ENCODE measurements around the gene AKTIP.
"Not testable (repeated sequence)": the region's sequence is repeated elsewhere in the genome, so short reads cannot be mapped to it uniquely, and the experiment has no call there.

The AKTIP gene

GRCh38 chr16:53502331-53503269 lies at the start of gene AKTIP:
TSS of gene AKTIP (minus strand) at chr16:53503209. CDS start at chr16:53500259, 2,950 bp downstream.
- no peak for DNase-seq

GRCh38 chr16:53549970-53550690 lies 47.1 kb upstream of the AKTIP start:
- peak; percentile 54 for DNase-seq

GRCh38 chr16:53546988-53547391 lies 44.0 kb upstream of the AKTIP start:
- DNase-seq = no peak

- DNase-seq = peak; percentile 54
Observed at GRCh38 chr16:53545433-53545832, 42.4 kb upstream of the AKTIP start.

GRCh38 chr16:53542283-53542682 lies 39.3 kb upstream of the AKTIP start:
- no peak for DNase-seq

- no peak for DNase-seq
Observed at GRCh38 chr16:53541326-53541725, 38.3 kb upstream of the AKTIP start.

GRCh38 chr16:53539759-53540718 lies 37.0 kb upstream of the AKTIP start:
- DNase-seq = not testable (repeated sequence)

GRCh38 chr16:53539346-53539745 lies 36.3 kb upstream of the AKTIP start:
- not testable (repeated sequence) for DNase-seq

GRCh38 chr16:53537626-53538025 lies 34.6 kb upstream of the AKTIP start:
- no peak for DNase-seq

- no peak for DNase-seq
Observed at GRCh38 chr16:53534206-53534605, 31.2 kb upstream of the AKTIP start.

- no peak for DNase-seq
Observed at GRCh38 chr16:53530741-53531140, 27.7 kb upstream of the AKTIP start.

GRCh38 chr16:53530046-53530445 lies 27.0 kb upstream of the AKTIP start:
- no peak for DNase-seq

GRCh38 chr16:53529513-53529912 lies 26.5 kb upstream of the AKTIP start:
- no peak for DNase-seq

GRCh38 chr16:53528797-53529196 lies 25.8 kb upstream of the AKTIP start:
- no peak for DNase-seq

- no peak for DNase-seq
Observed at GRCh38 chr16:53523971-53524548, 21.1 kb upstream of the AKTIP start.

GRCh38 chr16:53523126-53523804 lies 20.3 kb upstream of the AKTIP start:
- no peak for DNase-seq

- no peak for DNase-seq
Observed at GRCh38 chr16:53519417-53520091, 16.5 kb upstream of the AKTIP start.

GRCh38 chr16:53518550-53519416 lies 15.8 kb upstream of the AKTIP start:
- peak; percentile 84 for DNase-seq

GRCh38 chr16:53517851-53518250 lies 14.8 kb upstream of the AKTIP start:
- no peak for DNase-seq

GRCh38 chr16:53515811-53516210 lies 12.8 kb upstream of the AKTIP start:
- no peak for DNase-seq

Measured in CD4-positive, alpha-beta T cell treated with Interleukin-15 for 1 hour (primary cell).